NCI-H446 (cell line): Measurements from ENCODE around the gene SENP7.
A peak's percentile ranks its signal among the peaks of the same experiment; 100 is the strongest.
"Not testable (repeated sequence)": the region's sequence is repeated elsewhere in the genome, so short reads cannot be mapped to it uniquely, and the experiment has no call there.

Source experiments
- DNase-seq, 2 experiments: peaks; one replicate each; lab custom pipeline; 2025; lab: John Stamatoyannopoulos, UW

SENP7 gene, protein sequence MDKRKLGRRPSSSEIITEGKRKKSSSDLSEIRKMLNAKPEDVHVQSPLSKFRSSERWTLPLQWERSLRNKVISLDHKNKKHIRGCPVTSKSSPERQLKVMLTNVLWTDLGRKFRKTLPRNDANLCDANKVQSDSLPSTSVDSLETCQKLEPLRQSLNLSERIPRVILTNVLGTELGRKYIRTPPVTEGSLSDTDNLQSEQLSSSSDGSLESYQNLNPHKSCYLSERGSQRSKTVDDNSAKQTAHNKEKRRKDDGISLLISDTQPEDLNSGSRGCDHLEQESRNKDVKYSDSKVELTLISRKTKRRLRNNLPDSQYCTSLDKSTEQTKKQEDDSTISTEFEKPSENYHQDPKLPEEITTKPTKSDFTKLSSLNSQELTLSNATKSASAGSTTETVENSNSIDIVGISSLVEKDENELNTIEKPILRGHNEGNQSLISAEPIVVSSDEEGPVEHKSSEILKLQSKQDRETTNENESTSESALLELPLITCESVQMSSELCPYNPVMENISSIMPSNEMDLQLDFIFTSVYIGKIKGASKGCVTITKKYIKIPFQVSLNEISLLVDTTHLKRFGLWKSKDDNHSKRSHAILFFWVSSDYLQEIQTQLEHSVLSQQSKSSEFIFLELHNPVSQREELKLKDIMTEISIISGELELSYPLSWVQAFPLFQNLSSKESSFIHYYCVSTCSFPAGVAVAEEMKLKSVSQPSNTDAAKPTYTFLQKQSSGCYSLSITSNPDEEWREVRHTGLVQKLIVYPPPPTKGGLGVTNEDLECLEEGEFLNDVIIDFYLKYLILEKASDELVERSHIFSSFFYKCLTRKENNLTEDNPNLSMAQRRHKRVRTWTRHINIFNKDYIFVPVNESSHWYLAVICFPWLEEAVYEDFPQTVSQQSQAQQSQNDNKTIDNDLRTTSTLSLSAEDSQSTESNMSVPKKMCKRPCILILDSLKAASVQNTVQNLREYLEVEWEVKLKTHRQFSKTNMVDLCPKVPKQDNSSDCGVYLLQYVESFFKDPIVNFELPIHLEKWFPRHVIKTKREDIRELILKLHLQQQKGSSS

DNA sequence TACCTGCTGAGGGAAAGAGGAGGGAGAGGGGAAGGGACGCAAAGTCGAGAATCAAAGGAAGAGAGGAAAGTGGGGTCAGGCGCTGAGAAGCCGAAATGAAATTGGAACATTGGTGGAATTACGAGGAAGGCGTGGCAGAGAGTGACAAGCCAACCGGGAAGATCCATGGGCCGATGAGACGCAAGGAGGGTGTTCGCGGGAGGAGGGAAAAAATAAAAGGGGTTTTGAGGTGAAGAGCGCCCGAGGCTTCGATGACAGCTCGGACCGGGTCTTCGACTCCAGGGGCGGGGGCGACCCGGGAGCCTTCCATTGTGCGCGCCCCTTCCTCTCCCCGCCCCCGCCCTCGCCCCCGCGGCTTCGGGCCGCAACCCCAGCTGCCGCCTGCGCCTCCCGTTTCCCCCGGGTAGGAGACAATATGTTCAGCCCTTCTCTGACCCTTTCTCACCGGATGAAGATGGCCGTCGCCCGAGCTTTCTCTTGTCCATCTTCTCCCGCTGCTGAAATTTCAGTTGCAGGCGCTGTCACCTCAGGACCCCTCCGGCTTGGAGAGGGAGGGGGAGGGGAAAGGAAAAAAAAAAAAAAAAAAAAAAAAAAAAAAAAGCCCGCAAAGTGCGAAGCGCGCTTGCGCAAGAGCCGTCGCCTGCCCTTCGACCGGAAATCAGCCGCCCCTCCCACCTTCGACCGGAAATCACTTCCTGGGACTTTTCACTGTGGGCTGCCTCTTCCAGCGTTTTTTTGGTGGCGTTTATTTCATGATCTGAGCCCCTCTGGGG, at the start of gene SENP7:
SENP7 (minus strand) TSS at position 567 of the 773 bp plus-strand sequence; CDS start at position 485, 82 bp downstream.
- DNase-seq, result peak; percentile 80 to 82

DNA sequence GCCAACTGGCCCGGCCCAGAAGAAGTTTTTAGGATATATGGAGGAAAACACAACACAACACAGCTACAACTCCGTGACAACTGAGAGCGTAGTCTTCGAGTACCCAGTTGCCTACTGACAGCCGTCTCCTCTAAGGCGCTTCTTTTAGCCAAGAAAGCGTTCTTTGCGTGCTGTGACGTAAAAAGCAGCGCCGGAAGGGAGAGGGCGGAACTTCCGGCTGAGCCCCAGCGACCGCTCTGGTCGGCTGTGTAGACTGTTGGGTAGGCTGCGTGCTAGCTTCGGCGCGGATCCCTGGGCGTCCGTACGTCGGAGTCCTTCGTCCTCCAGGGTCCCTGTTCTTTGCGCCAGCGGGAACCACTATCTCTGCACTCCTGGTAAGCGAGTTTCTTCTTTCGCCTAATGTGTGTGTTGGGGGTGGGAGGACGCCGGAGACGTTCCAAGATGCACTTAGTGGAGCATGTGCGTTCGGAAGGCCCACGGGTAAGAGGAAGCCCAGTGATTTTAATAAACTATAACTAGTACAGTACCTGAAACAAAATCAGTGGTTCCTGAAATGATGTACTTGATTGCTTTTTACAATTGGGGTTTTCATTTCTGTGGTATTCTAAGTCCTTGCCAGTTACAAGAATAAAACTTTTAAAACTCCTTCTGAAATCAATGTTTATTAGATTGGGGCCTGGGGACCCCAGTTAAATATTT, 48.8 kb upstream of the SENP7 start, which contains the start of gene TRMT10C:
TRMT10C (plus strand) TSS at position 239 of the 699 bp plus-strand sequence. CDS start 2,914 bp downstream, outside the sequence.
- peak; percentile 87 to 95 for DNase-seq

DNA sequence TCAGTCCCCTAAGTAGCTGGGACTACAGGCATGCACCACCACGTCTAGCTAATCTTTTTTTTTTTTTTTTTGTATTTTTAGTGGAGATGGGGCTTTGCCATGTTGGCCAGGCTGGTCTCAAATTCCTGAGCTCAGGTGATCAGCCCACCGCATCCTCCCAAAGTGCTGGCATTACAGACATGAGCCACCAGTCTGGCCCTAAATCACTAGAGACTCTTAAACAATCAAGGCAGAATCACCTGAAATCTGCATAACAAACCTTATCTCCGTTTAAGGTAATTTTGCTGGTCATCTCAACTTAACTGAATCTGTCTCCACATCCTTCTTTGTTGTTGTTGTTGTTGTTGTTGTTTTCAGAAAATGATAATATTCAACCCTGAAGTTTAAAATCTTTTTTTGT, 43.1 kb upstream of the SENP7 start:
- no peak for DNase-seq

DNA sequence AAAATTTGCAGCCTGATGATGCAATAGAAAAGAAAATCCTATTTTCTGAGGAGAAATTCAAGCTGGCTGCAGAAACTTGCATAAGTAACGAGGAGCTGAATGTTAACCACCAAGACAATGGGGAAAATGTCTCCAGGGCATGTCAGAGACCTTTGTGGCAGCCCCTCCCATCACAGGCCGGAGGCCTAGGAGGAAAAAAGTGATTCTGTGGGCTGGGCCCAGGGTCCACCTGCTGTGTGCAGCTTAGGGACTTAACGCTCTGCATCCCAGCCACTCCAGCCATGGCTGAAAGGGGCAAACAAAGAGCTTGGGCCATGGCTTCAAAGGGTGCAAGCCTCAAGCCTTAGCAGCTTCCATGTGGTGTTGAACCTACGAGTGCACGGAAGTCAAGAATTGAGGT, 40.4 kb upstream of the SENP7 start:
- not testable (repeated sequence) for DNase-seq

DNA sequence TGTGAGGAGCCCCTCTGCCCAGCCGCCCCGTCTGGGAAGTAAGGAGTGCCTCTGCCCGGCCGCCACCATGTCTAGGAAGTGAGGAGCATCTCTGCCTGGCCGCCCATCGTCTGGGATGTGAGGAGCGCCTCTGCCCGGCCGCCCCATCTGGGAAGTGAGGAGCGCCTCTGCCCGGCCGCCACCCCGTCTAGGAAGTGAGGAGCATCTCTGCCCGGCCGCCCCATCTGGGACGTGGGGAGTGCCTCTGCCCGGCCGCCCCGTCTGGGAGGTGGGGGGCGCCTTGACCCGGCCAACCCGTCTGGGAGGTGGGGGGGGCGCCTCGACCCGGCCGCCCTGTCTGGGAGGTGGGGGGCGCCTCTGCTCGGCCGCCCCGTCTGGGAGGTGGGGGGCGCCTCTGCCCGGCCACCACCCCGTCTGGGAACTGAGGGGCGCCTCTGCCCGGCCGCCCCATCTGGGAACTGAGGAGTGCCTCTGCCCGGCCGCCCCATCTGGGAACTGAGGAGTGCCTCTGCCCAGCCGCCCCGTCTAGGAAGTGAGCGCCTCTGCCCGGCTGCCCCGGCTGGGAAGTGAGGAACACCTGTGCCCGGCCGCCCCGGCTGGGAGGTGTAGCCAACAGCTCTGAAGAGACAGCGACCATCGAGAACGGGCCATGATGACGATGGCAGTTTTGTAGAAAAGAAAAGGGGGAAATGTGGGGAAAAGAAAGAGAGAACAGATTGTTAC, 38.5 kb upstream of the SENP7 start:
- not testable (repeated sequence) for DNase-seq

DNA sequence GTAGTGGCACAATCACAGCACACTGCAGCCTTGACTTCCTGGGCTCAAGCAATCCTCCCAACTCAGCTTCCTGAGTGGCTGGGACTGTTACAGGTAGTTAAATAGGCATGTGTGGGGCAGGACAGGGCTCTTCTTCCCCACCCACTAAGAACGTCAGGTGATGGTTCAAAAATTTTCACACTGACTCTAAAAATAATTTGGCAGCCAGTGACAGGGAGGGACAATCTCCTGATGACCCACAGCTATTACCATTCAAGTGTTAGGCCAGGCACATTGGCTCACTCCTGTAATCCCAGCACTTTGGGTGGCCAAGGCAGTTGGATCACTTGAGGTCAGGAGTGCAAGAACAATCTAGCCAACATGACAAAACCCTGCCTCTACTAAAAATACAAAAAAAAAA, 36.5 kb upstream of the SENP7 start:
- DNase-seq, result no peak

DNA sequence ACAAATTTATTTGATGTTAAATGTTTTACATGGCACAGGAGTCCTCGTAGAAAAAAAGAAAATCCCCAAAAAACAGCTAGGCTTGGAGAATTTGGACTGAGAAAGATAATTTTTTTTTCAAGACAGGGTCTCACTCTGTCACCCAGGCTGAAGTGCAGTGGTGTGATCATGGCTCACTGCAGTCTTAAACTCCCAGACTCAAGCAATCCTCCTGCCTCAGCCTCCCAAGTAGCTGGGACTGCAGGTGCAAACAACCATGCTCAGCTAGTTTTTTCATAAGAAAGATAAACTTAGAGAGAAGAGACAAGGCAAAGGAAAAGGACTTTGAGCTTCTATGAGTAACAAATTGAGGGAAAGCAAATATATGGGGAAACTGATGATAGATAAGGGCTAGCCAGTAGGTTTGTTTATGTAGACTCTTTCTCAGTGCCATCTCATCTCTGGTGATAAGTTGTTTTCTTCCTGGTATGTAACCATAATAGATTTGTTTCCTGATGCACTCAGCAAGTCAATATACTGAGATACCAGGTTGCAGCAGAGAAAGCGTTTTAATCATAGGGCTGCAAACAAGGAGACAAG, 35.6 kb upstream of the SENP7 start:
- no peak for DNase-seq

DNA sequence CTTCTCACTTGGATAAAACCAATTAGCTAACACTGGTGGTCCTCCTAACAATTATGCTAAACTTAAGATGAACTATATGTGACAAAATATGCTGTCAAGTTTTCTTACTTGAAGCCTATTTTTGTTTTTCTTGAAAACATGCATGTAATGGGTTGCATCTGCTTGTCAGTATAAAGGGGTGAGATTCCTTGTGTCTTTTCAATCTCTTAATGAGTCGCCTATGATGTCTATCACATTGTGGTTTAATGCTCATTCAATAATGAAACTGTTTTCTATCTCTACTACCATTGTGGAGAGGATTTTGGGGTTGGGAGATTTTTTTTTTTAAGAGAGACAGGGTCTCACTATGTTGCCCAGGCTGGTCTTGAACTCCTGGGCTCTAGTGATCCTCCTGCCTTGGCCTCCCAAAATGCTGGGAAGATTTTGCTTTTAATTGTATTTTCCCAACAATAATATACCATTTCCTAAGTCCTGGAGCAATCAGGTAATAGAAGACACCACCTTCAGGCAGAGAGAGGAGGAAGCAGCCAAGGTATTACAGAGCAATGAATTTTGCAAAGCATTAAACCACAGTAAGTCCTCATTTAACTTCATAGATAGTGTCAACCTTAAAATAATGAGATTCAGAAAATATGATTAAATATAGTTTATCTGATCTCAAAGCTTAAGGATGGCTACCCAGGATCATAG, 31.3 kb upstream of the SENP7 start:
- DNase-seq, result no peak

DNA sequence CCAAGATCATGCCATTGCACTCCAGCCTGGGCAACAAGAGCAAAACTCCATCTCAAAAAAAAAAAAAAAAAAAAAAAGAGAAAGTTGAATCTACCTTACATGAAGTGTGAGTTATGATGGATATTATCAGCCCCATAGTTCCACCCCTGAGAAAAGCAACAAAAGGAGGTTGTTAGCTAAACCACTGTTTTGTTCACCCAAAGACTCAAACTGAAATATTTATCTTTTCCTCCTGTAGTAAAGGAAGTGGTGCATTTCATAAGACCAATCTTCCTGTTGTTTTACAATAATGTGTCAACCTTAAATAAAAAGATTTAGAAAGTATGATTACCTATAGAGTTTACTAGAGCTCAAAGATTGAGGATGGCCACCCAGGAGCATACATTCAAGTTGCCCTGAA, 29.9 kb upstream of the SENP7 start:
- DNase-seq, result no peak

DNA sequence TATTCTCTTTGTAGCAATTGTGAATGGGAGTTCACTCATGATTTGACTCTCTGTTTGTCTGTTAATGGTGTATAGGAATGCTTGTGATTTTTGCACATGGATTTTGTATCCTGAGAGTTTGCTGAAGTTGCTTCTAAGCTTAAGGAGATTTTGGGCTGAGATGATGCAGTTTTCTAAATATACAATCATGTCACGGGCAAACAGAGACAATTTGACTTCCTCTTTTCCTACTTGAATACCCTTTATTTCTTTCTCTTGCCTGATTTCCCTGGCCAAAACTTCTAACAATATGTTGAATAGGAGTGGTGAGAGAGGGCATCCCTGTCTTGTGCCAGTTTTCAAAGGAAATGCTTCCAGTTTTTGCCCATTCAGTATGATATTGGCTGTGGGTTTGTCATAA, 23.9 kb upstream of the SENP7 start:
- not testable (repeated sequence) for DNase-seq

DNA sequence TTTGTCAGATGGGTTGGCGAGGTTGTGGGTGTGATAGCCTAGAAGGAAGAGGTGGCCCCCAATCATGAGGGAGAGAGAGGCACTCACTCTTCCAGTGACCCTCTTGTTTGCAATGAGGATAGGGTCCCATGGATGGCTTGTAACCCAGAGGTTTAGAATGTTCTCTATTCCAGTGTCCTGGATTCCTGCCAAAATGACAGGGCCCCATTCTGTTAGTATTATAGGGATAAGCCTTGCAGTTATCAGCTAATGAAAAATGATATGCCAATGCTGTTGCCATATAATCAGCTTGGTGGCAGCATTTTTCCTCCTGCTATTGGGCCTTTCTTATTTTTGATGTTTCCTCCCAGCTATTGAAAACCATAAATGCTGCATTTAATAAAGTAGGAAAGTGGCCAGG, 23.3 kb upstream of the SENP7 start:
- no peak for DNase-seq

DNA sequence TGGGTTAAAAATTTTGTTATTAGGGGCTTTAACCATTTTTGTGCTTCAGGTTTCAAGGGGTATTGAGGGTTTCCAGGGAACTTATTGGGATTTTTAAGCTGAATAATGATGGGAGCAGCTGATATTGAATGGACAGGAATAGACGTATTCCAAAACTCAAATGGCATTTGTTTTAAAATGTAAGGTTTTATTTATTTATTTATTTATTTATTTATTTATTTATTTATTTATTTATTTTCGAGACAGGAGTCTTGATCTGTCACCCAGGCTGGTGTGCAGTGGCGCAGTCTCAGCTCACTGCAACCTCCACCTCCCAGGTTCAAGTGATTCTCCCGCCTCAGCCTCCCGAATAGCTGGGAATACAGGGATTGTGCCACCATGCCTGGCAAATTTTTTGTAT, 22.2 kb upstream of the SENP7 start:
- DNase-seq, result no peak

DNA sequence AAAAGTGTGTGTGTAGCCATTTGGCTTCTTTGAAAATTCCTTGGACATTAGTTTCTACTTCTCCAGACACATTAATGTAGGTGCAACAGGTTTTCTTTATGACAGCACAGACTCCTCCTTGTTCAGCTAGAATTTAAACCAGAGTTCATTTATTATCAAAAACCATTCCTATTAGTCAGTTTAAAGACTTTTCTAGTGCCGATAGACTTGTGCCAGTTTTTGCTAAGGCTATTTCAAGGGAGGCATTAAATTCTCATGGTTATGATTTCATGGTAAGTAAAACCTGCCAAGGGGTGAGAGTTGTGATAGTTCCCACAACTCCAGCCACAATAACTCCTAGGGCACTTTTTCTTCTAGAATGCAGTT, 20.6 kb upstream of the SENP7 start:
- DNase-seq, result no peak

DNA sequence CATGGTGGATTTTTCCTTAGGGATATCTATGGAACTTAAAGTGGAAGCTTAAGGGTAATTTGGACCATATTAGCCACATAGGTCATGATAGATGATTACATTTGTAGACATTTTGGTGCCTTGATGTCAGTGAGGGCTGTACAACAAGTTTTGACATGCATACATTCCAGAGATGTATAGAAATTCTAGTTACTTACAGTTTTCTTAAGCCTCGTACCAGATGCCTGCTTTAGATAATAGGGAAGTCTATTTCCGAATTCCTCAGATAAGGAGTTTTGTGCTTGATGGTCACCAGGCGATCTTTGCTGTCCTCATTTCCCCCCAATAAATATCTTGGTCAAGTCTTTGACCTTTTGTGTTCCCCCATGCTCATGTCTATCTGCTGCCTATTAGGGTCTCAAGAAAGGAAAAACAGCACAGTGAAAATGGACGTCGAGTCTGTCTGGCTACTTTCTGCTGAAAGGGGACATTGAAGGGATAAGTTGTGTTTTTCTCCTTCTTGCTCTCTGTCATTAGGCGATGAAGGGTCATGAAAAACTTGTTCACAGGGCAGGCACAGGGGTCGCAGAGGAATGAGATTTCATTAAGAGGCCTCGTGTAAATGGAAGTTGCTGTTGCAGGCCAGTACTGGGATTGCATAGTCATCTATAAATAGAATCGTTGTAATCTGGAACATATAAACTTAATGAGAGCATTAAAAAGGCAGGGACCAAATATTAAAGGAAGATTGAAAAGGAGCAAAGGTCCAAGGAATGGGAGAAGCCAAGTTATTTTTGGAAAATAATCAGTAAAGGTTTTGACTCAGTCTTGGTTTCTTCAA, 20.0 kb upstream of the SENP7 start:
- DNase-seq, result no peak

DNA sequence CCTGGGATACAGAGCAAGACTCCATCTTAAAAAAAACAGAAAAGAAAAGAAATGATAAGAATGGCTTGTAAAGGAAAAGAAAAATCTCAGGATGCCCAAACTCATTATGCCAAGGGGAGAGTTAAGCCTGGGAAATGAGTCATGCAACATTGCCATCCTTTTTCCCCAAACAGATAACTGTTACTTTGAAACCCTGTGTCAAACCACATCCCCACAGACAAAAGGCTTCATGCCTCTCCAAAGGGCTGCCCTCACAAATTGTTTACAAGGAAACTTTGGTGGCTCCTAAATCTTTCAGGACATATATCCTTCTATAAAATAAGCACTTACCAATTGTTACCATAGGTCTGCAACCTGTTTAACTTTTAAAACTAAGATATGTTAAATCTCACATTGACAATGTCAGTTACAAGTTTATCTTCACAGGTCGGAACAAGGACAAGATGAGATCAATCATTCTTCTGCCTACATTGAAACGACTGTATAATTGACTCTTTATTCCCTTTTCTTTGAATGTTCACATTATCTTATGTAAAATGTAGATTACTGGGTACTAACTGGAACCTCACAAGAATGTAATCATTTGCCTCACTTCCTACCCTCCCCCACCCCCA, 18.6 kb upstream of the SENP7 start:
- no peak for DNase-seq

DNA sequence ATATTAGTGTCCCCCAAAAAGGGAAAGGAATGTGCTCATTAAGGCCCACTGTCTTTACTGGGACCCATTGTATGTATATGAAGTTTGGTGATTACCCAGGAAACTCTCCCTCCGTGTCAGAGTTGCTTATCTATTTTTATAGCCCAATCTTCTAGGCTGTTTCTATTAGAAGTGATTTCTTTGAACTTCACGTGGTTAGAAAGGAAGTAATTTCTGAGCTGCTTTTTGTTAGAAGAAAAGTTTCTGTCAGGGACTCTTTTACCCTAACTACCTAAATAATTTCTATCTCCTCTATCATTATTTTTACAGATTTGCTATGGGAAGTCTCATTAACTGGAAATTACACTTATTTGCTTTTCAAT, 17.7 kb upstream of the SENP7 start:
- DNase-seq, result no peak

DNA sequence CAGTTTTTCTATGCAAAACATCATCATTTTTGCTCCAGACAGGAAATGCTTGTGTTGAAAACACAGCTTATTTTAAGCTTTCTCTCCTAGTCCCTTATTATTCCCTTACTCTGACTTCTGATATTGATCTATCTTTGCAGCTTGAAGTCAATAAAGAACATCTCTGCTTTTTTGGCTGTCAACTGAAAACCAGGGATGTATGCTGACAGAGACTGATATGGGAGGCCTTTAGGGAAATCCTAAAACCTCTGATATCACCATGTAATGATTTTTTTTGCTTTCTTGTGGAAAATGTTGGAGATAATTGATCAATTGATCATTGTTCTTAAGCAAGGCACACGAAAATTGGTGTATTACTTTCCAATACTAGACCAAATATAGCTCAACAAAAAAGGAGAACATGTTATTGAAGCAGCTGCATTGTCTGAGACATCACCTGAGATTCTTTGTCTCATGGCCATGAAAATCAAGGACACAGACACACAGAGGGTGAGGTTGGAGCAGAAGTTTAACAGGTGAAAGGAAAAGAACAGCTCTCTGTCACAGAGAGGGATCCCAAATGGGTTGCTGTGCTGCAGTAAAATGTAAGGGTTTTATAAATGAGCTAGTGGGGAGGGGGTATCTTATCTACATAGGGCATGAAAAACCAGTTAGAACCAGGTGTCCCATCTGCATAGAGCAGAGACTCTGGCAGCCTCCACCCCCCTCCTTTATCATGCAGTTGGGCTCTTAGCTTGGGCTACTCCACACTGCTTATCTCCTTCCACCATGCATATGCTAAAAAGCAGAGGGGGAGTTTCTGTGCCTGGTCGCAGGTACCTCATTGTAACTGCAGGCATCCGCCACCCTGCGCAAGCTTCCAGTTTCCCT, 17.0 kb upstream of the SENP7 start:
- no peak for DNase-seq
